ENCODE results near the gene ARFGAP1.

The ARFGAP1 gene

GRCh38 chr20:63308218-63308911, 35.8 kb downstream of the ARFGAP1 start:
- no peaks in the 10 kb centered on the region; the same call in 1 of the 2 replicates for H3K27me3 ChIP-seq (replicated peaks; ENCODE audit: control insufficient read depth, insufficient read depth, low read length)
- TF ChIP-seq CTCF (IDR thresholded peaks at IDR 0.05; ENCODE audit: insufficient read depth, low read length, poor library complexity, severe bottlenecking), result no peak
- H3K36me3 ChIP-seq (ENCODE audit: control insufficient read depth, insufficient read depth, low read length), result no peaks in the 10 kb centered on the region
- H3K4me3 ChIP-seq (replicated peaks; ENCODE audit: low read depth, low read length), result no peak overlapping the region
- DNase-seq (ENCODE audit: extremely low read depth, insufficient read length), result no peak

DNA sequence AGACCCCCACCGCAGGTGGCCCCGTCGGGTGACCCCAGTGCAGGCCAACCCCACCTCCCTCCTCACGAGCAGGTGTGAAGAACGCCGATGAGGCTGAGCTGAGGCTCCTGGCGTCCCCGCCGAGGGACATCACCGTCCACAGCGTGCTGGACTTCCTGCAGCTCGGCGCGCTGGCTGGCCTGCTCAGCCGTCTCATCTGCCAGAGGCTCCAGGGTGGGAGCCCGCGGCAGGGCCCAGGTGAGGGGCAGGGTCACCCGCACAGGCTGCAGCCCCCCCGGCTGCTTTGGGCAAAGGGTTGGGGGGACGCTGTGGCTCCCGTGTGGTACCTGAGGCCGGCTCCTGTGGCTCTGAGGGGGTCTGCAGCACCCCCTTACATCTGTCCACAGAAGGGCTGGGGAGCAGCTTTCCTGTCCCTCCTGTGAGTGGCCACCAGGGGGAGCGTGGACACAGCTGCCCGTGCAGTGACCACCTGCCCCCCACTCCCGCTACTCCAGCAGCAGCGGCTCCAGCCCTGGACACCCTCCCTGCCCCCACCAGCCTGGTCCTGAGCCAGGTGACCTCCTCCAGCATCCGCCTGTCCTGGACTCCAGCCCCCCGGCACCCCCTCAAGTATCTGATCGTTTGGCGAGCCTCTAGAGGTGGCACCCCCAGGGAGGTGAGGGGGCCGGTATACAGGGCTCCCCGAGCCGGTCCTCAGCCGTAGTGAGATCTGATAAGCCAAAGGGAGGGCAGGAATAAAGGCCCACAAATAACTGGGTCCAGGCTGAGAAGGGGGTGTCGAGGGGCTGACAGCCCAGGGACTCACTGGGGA, 36.9 kb downstream of the ARFGAP1 start:
- DNase-seq (ENCODE audit: extremely low read depth, insufficient read length), result no peak
- H3K36me3 ChIP-seq (ENCODE audit: control insufficient read depth, insufficient read depth, low read length), result no peaks in the 10 kb centered on the region
- peak; percentile 68 for TF ChIP-seq CTCF (IDR thresholded peaks at IDR 0.05; ENCODE audit: insufficient read depth, low read length, poor library complexity, severe bottlenecking)
- no peaks in the 10 kb centered on the region; the same call in 1 of the 2 replicates for H3K27me3 ChIP-seq (replicated peaks; ENCODE audit: control insufficient read depth, insufficient read depth, low read length)
- no peak overlapping the region for H3K4me3 ChIP-seq (replicated peaks; ENCODE audit: low read depth, low read length)

DNA sequence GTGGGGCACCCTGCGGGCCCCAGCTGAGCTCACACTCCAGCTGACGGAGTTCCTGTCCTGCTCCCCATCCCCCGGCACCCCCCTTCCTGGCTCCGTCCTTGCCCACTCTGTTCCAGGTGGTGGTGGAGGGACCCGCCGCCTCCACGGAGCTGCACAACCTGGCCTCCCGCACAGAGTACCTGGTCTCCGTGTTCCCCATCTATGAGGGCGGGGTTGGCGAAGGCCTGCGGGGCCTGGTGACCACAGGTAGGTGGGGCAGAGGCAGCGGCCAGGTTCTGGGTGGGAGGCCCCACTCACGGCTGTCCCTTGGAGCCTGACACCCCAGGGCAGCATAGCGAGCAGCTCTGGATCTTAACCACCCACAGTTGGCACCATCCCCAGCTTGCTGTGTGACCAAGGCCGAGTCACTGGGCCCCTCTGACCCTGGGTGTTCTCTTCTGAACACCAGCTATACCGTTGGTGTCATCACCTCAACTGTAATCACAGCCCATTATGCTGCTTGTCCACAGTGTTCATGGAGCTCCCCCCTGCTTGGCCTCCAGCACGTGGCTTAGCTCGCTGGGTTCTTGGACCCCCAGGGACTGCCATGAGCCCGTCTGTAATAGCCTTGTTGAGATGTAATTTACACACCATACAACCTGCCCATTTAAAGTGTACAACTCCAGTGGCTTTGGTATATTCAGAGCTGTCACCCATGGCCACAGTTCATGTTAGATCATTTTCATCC, 37.8 kb downstream of the ARFGAP1 start:
- no peak for DNase-seq (ENCODE audit: extremely low read depth, insufficient read length)
- no peak for TF ChIP-seq CTCF (IDR thresholded peaks at IDR 0.05; ENCODE audit: insufficient read depth, low read length, poor library complexity, severe bottlenecking)
- Histone ChIP-seq H3K4me3 (replicated peaks; ENCODE audit: low read depth, low read length) (no peak overlapping the region), H3K36me3 (ENCODE audit: control insufficient read depth, insufficient read depth, low read length) (no peaks in the 10 kb centered on the region), H3K27me3 (replicated peaks; ENCODE audit: control insufficient read depth, insufficient read depth, low read length) (no peaks in the 10 kb centered on the region; the same call in 1 of the 2 replicates)

GRCh38 chr20:63311186-63311832, 38.7 kb downstream of the ARFGAP1 start:
- Histone ChIP-seq H3K4me3 (replicated peaks; ENCODE audit: low read depth, low read length) (no peak overlapping the region), H3K36me3 (ENCODE audit: control insufficient read depth, insufficient read depth, low read length) (no peaks in the 10 kb centered on the region), H3K27me3 (replicated peaks; ENCODE audit: control insufficient read depth, insufficient read depth, low read length) (no peaks in the 10 kb centered on the region; the same call in 1 of the 2 replicates)
- no peak for DNase-seq (ENCODE audit: extremely low read depth, insufficient read length)
- TF ChIP-seq CTCF (IDR thresholded peaks at IDR 0.05; ENCODE audit: insufficient read depth, low read length, poor library complexity, severe bottlenecking), result no peak

- no peak for DNase-seq (ENCODE audit: extremely low read depth, insufficient read length)
- no peaks in the 10 kb centered on the region; the same call in 1 of the 2 replicates for H3K27me3 ChIP-seq (replicated peaks; ENCODE audit: control insufficient read depth, insufficient read depth, low read length)
- TF ChIP-seq CTCF (IDR thresholded peaks at IDR 0.05; ENCODE audit: insufficient read depth, low read length, poor library complexity, severe bottlenecking), result no peak
- H3K36me3 ChIP-seq (ENCODE audit: control insufficient read depth, insufficient read depth, low read length), result no peaks in the 10 kb centered on the region
- H3K4me3 ChIP-seq (replicated peaks; ENCODE audit: low read depth, low read length), result no peak overlapping the region
These were observed 39.2 kb downstream of the ARFGAP1 start for GRCh38 chr20:63311833-63312243.
